Vagina (tissue), 2 donors: ENCODE results near the gene GJA3. TPM values are rescaled to one million over a fixed set of nuclear protein-coding genes. Genes with fewer than 3 reads are reported as not detected.

Experiments
- DNase-seq, 2 donors: peaks; one replicate each; pipeline ENCODE4 v3.0.0-alpha.2; 2017; ENCODE audit errors: extremely low spot score in 2 of 2
- H3K27ac ChIP-seq: fragments of 200-600 bp; sonication (generic); one replicate; pipeline ENCODE4 v1.5.1; 2019
- H3K27me3 ChIP-seq: fragments of 200-600 bp; sonication (generic); one replicate; pipeline ENCODE4 v1.5.1; 2019
- H3K36me3 ChIP-seq, 2 donors: fragments of 200-600 bp; sonication (generic); one replicate each; pipeline ENCODE4 v1.5.1; 2017 to 2019
- H3K4me1 ChIP-seq: fragments of 200-600 bp; sonication (generic); one replicate; pipeline ENCODE4 v1.5.1; 2019
- H3K4me3 ChIP-seq, 2 donors: fragments of 200-600 bp; sonication (generic); 1 replicate in 1 of 2; 2 replicates in 1 of 2; pipeline ENCODE4 v1.5.1; 2016 to 2019
- H3K9me3 ChIP-seq: fragments of 200-600 bp; sonication (generic); one replicate; pipeline ENCODE4 v1.5.1; 2019
- CTCF ChIP-seq, 3 experiments: fragments of 450-650 bp in 2 of 3; fragments of 200-600 bp in 1 of 3; sonication (generic) in 1 of 3; IDR thresholded peaks; one replicate each; pipeline ENCODE4 v1.5.1; 2017 to 2019; ENCODE audit warnings: antibody characterized with exemption in 3 of 3, mild to moderate bottlenecking in 2 of 3, moderate library complexity in 2 of 3
- POLR2A ChIP-seq, 2 donors: fragments of 450-650 bp; IDR thresholded peaks; one replicate each; pipeline ENCODE4 v1.6.1; 2017; ENCODE audit warnings: antibody characterized with exemption in 2 of 2, mild to moderate bottlenecking in 2 of 2, moderate library complexity in 2 of 2
- POLR2AphosphoS5 ChIP-seq, 2 donors: sonication (generic); formaldehyde crosslinking; IDR thresholded peaks; one replicate each; pipeline ENCODE4 v1.9.0; 2017; ENCODE audit warnings: antibody characterized with exemption in 2 of 2, mild to moderate bottlenecking in 2 of 2, low read depth in 1 of 2; ENCODE audit not compliant: insufficient read depth in 1 of 2
- intact Hi-C: fragments of 100-400 bp; cut with DNase I; formaldehyde crosslinking; loops from one replicate; pipeline ENCODE4 v1.15.1; 2023
- total RNA-seq: library from RNA; depleted of rRNA; stranded (reverse); fragments of >200 nt; gene quantifications from one replicate; pipeline ENCODE4 v1.2.3, GENCODE V29; 2016

Gene GJA3
- total RNA-seq, 1 donor from 2014 or later: not detected

- no peak for TF ChIP-seq POLR2AphosphoS5 (IDR thresholded peaks at IDR 0.05; ENCODE audit: insufficient read depth in 1 of 2, low read depth in 1 of 2)
- no peak for TF ChIP-seq CTCF (IDR thresholded peaks at IDR 0.05)
- no peak for DNase-seq
- no peaks in the 10 kb centered on the region for H3K27me3 ChIP-seq
- intact Hi-C loops: no loop called here
- no peak overlapping the region for H3K27ac ChIP-seq
- no peaks in the 10 kb centered on the region for H3K9me3 ChIP-seq
- no peaks in the 10 kb centered on the region for H3K4me1 ChIP-seq
- no peak overlapping the region for H3K4me3 ChIP-seq
- no peaks in the 10 kb centered on the region for H3K36me3 ChIP-seq
Measured at GRCh38 chr13:20099319-20099718, 61.5 kb downstream of the GJA3 start.

- no peak for DNase-seq
- no peaks in the 10 kb centered on the region for H3K4me1 ChIP-seq
- H3K4me3 ChIP-seq: no peak overlapping the region
- intact Hi-C loops: no loop called here
- H3K36me3 ChIP-seq: no peaks in the 10 kb centered on the region
- no peaks in the 10 kb centered on the region for H3K9me3 ChIP-seq
- no peak for TF ChIP-seq CTCF (IDR thresholded peaks at IDR 0.05)
- no peak for TF ChIP-seq POLR2A (IDR thresholded peaks at IDR 0.05)
- TF ChIP-seq POLR2AphosphoS5 (IDR thresholded peaks at IDR 0.05; ENCODE audit: insufficient read depth in 1 of 2, low read depth in 1 of 2): no peak
- H3K27ac ChIP-seq: no peak overlapping the region
- no peaks in the 10 kb centered on the region for H3K27me3 ChIP-seq
Measured at GRCh38 chr13:20093951-20094350, 66.9 kb downstream of the GJA3 start.

- Histone ChIP-seq H3K36me3 (peaks cover 0 to 6% of the 10 kb centered on the region in 2 donors), H3K9me3 (no peaks in the 10 kb centered on the region), H3K4me3 (no peak overlapping the region), H3K27ac (no peak overlapping the region), H3K4me1 (no peaks in the 10 kb centered on the region), H3K27me3 (no peaks in the 10 kb centered on the region)
- intact Hi-C loops: no loop called here
- TF ChIP-seq POLR2A (IDR thresholded peaks at IDR 0.05): no peak
- no peak for TF ChIP-seq POLR2AphosphoS5 (IDR thresholded peaks at IDR 0.05; ENCODE audit: insufficient read depth in 1 of 2, low read depth in 1 of 2)
- TF ChIP-seq CTCF (IDR thresholded peaks at IDR 0.05): peak in 1 of 3 experiments; percentile 14
- no peak for DNase-seq
Measured at GRCh38 chr13:20090349-20090748, 70.5 kb downstream of the GJA3 start.

Other genes starting within 250 kb of the GJA3 start
- gene ZMYM2, start 202.3 kb downstream of the GJA3 start, total RNA-seq: 80.8 TPM
- gene GJB2, start 31.9 kb upstream of the GJA3 start, total RNA-seq: 217 TPM
- 121 TPM for gene GJB6, start 71.3 kb upstream of the GJA3 start, total RNA-seq